ENCODE measurements around the gene UCN3.

Gene UCN3, protein sequence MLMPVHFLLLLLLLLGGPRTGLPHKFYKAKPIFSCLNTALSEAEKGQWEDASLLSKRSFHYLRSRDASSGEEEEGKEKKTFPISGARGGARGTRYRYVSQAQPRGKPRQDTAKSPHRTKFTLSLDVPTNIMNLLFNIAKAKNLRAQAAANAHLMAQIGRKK

DNA sequence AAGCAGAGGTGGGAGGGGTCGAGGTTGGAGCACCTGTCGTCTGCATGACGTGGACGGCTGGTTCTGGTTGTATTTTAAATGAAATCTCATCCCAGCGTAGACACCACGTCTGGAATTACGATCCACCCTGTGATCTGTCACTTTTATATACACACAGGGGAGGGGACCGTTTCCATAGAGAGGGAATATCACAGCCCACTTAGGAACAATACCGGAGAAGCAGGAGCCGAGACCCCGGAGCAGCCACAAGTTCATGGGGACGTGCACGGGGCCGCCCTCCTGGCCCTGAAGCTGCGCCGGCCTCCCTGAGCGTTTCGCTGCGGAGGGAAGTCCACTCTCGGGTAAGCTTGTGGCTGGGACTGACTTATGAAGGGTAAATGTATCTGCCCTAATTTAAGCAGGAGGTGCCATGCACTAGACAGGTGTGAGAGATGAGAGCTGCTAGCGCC lies at the start of gene UCN3:
Gene UCN3, plus strand, starts transcription at position 77 of the 449 bp plus-strand sequence. CDS start 8,755 bp downstream, outside the sequence.
- in situ Hi-C loops (cut with MboI; ENCODE audit: low sequenced_read_pairs), result no loop called here

DNA sequence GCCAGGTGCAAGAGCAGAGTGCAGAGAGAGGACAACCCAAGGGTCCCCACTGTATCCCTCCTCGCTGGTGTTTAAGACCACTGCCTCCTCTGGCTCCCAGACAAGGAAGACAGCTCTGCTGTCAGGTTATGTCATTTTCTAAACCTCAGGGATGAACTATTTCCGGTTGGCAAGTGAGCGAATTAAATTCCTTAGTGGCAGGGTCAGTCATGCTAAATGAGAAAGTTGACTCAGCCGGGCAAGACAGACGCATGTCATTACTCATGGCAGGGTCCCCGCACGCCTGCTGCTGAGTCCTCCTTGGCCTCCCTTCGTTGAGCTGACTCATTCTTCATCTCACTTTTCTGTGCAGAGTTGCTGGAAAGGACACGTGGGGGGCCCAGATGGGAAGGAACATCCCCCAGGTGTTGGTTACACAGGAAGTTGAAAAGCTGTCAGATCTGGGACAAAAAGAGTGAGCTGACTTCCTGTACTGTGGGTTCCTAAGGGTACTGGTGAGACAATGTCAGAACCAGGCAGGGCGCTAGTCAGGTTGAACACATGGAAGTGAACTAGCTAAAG lies 47.1 kb upstream of the UCN3 start:
- in situ Hi-C loops (cut with MboI; ENCODE audit: low sequenced_read_pairs), result no loop called here

DNA sequence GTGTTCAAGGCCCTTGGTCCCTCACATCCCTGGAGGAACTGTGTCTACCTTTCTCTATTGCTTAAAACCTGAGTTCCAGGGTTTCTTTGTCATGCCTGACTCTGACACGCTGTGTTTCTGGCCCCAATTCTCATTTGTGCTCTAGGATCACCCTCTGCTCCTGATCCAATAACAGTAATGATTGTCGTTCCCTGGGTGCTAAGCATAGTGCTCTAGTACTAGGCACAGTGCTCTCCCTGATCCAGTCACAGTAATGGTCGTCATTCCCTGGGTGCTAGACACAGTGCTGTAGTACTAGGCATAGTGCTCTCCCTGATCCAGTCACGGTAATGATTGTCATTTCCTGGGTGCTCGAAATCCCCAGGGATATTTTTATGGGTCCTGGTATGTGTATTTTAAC lies 46.6 kb upstream of the UCN3 start:
- in situ Hi-C loops (cut with MboI; ENCODE audit: low sequenced_read_pairs), result no loop called here

DNA sequence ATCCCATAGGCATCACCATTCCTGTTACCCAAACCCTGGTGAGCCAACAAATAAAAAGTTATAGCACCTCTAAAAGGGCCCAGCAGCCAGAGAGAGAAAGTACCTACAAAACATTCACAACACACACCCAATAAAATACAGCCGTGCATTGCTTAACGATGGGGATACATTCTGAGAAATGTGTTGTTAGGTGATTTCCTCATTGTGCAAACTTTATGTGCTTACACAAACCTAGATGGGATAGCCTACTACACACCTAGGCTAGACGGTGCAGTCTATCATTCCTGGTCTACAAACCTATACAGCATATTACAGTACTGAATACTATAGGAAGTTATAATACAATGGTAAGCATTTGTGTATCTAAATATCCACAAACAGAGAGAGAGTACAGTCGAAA lies 44.9 kb upstream of the UCN3 start:
- in situ Hi-C loops (cut with MboI; ENCODE audit: low sequenced_read_pairs), result no loop called here

DNA sequence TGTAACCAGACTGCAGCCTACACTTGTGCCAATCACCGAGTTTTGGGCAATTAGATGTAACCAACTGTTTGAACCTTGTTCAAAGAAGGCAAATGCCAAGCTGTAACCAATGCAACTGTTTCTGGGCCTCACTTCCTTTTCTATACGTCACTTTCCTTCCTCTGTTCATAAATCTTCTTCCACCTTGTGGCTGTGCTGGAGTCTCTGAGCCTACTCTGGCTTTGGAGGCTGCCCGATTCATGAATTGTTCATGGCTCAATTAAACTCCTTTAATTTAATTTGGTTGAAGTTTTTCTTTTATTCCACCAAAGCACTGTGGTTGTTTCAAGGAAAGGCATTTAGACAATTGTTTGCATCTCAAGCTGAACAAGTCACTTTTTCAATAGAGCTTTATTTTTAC lies 43.5 kb upstream of the UCN3 start:
- in situ Hi-C loops (cut with MboI; ENCODE audit: low sequenced_read_pairs), result no loop called here

DNA sequence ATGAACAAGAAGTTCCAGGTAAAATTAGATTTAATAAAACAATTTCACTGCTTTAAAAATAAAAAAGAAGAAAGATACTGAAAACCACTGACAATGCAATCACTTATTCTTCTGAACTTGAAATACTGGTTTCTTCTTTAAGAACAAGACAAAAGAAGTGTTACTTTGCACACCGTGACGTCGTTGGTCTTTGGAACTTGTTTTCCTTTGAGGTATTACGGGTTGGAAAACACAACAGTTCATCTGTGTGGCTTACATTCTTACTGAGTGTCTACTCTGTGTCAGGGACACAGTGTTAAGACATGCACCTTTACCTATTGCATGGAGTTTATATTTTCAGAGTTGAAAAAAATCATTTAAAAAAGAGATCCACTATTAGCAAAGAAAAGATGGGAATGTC lies 41.3 kb upstream of the UCN3 start:
- in situ Hi-C loops (cut with MboI; ENCODE audit: low sequenced_read_pairs), result no loop called here

DNA sequence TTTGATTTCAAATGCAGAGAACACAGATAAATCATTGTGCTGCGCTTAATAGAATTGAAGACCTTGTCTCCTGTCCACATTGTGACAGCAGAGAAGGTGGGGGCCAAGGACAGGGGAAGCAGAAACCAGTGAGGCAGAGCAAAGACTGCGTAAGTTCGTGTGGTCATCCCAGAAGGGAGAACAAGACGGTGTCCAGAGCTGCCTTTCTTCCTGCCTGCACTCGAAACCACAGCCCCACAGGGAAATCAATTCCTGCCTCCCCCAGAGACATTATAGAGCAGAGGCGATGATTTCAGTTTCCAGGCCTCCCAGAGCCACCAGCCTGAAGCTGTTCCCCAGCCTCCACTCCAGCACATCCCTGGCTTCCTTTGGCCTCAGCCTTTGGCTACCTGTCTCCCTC lies 39.7 kb upstream of the UCN3 start:
- in situ Hi-C loops (cut with MboI; ENCODE audit: low sequenced_read_pairs), result no loop called here

DNA sequence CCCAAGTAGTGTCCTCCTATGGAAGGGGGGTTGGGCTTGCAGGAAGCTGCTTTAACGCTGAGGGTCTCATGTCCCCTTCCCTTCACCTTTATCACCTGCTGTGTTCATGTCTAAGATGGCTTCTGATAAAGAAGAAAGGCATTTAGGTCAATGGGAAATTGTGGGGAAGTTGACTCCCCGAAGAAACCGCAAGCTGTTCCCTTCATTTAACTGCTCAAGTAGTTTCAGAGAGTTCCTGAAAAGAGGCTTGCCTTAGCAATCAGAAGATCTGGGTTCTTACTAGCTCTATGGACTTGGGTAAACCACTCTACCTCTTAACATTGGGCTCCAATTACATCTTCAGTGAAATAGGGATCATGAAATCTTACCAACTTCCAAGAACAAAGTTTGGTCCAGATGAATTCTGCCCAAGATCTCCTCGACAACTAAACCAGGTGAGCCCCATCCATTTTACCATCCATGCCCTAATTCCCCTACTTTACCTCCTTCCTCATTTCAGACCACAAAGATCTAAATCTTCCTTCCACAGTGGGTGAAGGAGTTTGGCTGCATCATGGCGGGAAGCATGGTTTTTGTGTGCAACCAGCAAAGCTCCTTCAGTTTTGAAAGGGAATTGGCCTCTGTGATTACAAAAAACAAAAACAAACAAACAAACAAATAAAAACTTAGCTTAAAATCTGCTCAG lies 30.4 kb upstream of the UCN3 start:
- in situ Hi-C loops (cut with MboI; ENCODE audit: low sequenced_read_pairs), result no loop called here

DNA sequence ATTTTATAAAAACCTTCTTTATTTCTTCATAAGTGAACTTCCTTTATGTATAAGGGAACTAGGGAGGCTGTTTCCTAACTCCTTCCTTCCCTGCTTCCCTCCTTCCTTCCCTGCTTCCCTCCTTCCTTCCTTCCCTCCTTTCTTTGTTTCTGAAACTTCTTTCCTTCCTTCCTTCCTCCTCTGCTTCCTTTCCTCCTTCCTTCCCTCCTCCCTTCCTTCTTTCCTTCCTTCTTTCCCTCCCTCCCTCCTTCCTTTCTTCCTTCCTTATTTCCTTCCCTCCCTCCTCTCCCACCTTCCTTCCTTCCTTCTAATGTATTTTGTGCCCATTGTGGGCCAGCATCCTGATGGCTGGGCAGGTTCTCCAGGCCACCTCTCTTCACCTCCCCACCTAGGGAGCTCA lies 26.8 kb upstream of the UCN3 start:
- in situ Hi-C loops (cut with MboI; ENCODE audit: low sequenced_read_pairs), result no loop called here

DNA sequence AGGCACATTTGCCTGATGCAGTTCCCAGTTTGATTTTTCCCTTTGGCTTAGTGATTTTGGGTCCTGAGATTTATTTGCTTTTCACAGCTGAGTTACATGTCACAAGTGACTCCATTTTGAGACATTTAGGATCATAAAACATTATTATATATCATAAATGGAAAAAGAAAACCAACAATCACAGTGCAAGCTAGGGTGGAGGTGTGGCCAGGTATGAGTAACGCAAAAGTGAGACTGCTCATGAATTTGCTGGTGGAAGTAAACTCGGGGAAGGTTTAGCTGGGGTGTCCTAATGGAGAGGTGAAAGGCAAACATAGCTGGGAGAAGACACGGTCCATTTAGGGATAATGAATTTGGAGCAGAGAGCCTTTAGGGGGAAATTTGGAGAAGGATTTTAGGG lies 21.7 kb upstream of the UCN3 start:
- in situ Hi-C loops (cut with MboI; ENCODE audit: low sequenced_read_pairs), result no loop called here

DNA sequence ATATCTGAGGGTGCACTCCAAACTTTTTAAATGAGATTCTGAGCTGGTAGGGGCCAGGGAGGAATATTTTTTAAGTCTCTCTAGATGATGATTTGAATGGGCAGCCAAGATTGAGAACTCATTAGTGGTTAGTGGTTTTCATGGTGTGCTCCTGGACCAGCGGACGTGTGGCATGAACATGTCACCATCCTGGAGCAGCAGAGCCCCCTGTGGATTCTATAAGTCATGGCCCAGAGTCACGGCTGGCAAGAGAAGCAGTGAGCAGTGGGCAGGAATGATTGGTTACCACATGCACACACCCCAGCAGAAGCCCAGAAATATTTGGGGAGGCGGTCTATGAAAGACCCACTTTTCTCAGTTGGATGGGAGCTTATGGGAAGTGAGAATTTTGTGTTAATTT lies 21.2 kb upstream of the UCN3 start:
- in situ Hi-C loops (cut with MboI; ENCODE audit: low sequenced_read_pairs), result no loop called here

DNA sequence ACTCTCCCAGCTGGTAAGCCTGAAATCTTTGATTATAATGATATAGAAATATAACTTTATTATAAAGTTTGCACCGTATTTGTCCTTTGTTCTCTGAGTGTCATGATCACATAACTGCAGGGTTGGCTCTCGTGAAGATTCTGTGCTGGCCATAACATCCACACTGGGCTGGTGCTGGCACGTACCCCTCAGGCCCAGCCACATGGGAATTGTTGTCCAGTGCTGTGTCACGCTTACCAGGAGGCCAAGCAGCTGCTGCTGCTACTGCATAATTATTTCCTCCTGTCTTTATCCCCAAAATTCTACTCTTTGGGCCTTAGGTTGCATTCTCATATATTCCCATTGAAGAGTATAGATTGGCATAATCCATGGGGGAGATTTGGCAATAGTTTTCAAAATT lies 20.8 kb upstream of the UCN3 start:
- in situ Hi-C loops (cut with MboI; ENCODE audit: low sequenced_read_pairs), result no loop called here

DNA sequence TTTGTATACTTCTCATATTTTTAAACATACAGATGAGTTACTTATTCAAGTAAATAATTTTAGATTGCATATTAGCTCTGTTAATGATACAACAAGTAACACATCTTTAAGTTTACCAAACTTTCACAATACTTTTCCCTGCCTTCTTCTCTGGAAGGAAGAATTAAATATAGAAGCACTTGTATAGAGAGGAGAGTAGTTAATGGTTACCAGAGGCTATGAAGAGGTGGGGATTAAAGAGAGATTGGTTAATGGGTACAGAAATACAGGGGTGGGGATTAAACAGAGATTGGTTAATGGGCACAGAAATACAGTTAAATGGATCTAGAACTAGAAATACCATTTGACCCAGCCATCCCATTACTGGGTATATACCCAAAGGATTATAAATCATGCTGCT lies 20.0 kb upstream of the UCN3 start:
- in situ Hi-C loops (cut with MboI; ENCODE audit: low sequenced_read_pairs), result no loop called here

DNA sequence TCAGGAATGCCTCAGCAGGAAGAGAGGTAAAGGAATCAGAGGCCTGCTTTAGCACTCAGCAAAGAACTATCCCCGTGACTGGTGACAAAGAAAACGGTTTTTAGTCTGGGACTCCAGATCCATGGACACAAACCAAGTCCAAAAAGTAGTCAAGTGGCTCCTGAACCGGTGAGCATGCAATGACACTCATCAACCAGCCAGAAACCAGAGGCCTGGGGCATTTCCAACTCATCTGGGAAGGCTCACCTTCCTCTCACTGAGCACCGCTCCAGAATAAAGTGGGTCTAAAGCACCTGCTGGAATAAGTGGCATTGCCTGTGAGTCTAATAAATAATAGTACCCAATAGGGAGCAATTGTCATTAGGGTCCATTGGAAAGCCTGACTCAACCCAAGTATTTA lies 17.9 kb upstream of the UCN3 start:
- in situ Hi-C loops (cut with MboI; ENCODE audit: low sequenced_read_pairs), result no loop called here

DNA sequence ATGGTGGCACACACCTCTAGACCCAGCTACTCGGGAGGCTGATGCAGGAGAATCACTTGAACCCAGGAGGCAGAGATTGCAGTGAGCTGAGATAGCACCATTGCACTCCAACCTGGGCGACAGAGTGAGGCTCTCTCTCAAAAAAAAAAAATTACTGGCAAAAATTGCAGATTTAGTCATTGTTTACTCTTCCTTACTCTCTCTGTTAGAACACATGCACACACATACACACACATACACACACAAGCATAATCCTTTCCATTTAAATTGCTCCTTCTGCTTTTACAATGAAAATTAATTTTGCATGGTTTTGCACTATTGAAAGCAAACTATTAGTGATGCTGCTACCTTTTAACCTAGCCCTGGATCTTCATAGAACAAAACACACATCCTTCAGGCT lies 15.4 kb upstream of the UCN3 start:
- in situ Hi-C loops (cut with MboI; ENCODE audit: low sequenced_read_pairs), result no loop called here

DNA sequence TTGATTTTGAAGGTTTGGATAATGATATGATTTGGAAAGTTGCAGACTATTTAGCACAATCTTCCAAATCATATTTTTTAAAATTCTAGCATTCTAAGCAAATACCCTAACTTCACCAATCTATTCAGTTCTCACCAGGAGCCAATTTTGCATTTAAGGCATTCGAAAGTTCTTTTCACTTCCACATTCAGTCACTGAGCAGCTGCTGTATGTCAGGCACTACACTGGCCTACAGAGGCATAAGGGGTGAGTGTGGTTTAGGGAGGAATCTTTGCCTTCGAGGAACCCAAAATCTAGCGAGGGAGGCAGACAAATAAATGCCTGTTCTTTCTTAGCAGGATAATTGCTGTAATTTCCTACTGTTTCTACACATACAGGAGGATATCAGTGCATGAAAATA lies 10.7 kb upstream of the UCN3 start:
- in situ Hi-C loops (cut with MboI; ENCODE audit: low sequenced_read_pairs), result no loop called here

DNA sequence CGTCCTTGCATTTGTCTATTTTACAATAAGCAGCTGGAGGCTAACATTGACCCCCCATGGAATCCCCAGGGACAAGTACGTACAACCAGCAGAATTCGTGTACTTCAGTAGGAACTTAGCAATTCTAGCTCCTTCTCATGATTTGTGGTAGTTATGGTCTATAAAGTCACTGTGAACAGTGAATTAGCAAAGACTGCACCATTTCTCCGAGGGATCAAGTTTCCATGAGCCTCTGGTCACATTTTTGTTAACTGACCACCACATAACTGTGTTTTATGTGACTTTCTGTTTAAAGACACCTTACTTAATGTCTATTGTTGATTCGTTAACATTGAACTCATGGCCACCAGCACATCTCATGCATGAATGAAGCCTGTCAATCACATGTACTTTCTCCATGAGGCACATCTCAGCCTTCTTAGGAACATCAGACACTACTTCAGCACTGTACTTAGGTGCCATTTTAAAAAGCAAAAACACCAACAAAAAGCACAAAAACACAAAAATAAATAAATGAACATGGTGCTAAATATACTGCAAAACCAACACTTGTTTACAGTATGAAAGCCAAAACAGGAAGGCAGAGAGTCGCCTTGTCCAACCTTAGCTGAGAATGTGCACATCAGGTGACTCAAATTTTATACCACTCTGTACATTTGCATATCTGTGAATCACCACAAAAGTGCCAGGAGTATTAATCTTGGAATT lies 9.0 kb upstream of the UCN3 start:
- in situ Hi-C loops (cut with MboI; ENCODE audit: low sequenced_read_pairs), result no loop called here

DNA sequence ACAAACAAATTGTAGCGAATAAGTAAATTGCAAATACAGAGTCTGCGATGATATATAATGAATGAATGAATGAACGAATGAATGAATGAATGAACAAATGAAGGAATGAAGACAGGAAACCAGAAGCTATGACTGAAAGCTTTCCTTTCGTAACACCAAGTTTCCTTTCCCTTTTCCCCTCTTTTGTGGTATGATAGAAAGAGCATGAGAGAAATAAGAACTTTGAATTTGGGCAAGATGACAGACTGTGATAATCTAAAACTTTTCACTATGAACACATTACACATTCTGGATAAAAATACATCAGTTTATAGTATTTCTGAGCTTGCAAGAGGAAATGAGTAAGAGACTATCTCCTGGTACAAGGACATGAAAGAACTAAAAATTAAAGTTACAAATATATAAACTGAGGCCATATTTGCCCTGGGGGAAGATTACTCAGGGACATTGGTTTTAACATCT lies 8.4 kb upstream of the UCN3 start:
- in situ Hi-C loops (cut with MboI; ENCODE audit: low sequenced_read_pairs), result no loop called here

DNA sequence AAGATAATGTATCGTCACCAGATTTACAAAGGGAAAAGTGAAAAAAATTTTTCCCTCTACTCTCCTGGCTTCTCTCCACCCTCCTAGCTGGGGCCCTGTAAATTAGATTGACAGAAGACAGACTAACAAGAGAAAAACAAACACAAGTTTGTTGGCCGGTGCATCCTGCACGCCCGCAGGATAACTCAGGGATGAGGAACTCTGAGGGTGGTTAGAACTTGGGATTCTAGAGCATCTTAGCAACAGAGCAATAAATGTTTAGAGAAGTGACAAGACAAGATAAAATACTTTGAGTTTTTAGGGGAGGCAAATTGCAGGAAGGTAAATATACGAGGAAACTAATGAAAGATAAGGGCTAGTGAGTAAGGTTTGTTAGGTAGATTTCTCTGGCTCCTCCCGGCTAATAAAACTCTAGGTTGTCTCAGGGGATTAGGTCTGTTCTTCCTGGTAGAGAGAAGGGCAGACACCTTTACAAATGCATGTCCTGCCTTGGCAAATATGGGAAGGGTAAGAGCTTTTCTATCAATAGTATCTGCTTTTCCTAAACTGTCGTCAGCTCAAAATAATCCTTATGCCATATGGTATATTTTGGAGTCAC lies 4.3 kb upstream of the UCN3 start:
- in situ Hi-C loops (cut with MboI; ENCODE audit: low sequenced_read_pairs), result no loop called here

DNA sequence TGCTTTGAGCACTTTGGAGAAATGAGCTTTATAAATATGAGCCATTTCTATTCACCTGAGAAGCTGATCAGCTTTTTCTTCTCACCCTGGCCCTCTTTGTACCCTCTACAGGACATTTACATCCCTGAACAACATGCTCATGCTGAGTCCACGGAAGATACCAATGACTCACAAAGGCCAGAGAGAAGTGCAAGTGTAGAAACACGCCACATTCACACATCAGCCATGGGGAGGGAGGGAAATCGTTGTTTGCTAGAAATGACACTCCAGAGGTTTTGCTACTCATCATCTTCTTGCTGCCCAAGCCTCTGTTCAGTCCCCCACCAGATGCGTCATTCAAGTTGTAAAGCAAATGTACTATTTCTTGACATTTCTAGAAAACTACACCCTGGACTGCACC lies 2.8 kb upstream of the UCN3 start:
- in situ Hi-C loops (cut with MboI; ENCODE audit: low sequenced_read_pairs), result no loop called here

DNA sequence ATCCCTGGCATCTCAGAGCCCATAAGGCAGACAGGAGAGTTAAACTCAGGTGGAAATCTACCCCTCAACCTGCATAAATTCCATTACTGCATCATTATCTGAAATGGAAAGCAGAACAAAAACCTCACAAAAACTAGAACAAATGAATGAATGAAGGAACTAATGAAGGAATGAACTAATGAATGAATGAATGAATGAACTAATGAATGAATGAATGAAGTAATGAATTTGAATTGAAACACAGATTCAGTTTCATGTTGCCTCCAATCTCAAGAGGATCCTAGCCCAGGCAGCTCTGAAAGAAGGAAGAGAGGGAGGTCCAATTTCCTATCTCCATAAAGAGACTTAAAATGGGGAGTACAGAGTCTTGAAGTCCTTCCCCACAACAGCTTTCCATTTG lies 1.9 kb upstream of the UCN3 start:
- in situ Hi-C loops (cut with MboI; ENCODE audit: low sequenced_read_pairs), result no loop called here

DNA sequence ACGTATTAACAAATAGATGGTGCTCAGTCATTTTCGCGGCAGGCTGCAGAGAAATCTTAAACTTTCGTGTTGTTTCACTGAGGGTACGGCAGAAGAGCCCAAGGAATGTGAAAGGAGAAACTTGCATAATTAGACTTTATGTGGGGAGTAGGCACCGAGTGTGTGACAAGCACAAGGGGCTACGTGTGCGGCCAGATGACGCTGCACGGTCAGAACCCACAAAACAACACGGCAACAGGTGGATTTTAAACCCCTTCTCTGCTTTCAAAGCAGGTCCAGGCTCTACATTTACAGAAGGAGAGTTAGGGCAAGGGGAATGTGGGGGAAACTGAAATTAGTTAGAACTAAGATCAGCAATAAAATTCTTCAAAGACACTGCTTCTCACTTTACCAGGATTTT lies 392 bp upstream of the UCN3 start:
- in situ Hi-C loops (cut with MboI; ENCODE audit: low sequenced_read_pairs), result no loop called here
